HepG2 (cell line): Measurements from ENCODE around the gene METTL22. TPM values are rescaled to one million over a fixed set of nuclear protein-coding genes. Genes with fewer than 3 reads are reported as not detected.
A peak's percentile ranks its signal among the peaks of the same experiment; 100 is the strongest.

Experiments
- ATAC-seq: fragments of 200-7000 bp; cut with Tn5 transposase; 3 replicates; pipeline ENCODE4 v1.9.1; 2020; ENCODE audit warnings: mild to moderate bottlenecking, moderate library complexity
- BruUV-seq: library from RNA; stranded (reverse); fragments of 400-500 nt; replicated peaks from 2 replicates; lab custom pipeline; 2021; lab: Mats Ljungman, UMichigan
- CTCF ChIA-PET: fragments of 300-600 bp; formaldehyde crosslinking; extraction: SDS; loops from one replicate; lab custom pipeline; 2021; ENCODE audit warnings: low total read pairs, inconsistent platforms, low intra/inter-chr PET ratio; lab: Yijun Ruan, JAX
- POLR2A ChIA-PET: fragments of 350-600 bp; sonication (Branson Sonifier 250); formaldehyde crosslinking; loops from one replicate; lab custom pipeline; 2020; ENCODE audit warnings: antibody characterized with exemption, inconsistent platforms; lab: Yijun Ruan, JAX
- DNase-seq: peaks from one replicate; pipeline ENCODE4 v3.0.0-alpha.2; 2015; ENCODE audit warnings: low spot score
- FAIRE-seq: peaks from 3 replicates; lab custom pipeline; 2011; peaks lifted over from hg19 to GRCh38; lab: Jason Lieb, UNC
- H2AFZ ChIP-seq: one replicate; pipeline ENCODE4 v1.6.1; 2011; ENCODE audit warnings: low read length, inconsistent platforms
- H3K27ac ChIP-seq: fragments of 300-600 bp; 3 replicates; pipeline ENCODE4 v1.8.0; 2011; ENCODE audit warnings: mixed run types, mild to moderate bottlenecking, mixed read lengths, low read length, inconsistent platforms; ENCODE audit not compliant: insufficient read depth; ENCODE audit errors: extremely low read length
- H3K27me3 ChIP-seq, 2 experiments: fragments of 200-600 bp in 1 of 2; 2 replicates in 1 of 2; 3 replicates in 1 of 2; pipeline versions ENCODE4 v1.6.0 to v1.8.0; 2011; ENCODE audit warnings: low read length in 2 of 2, mild to moderate bottlenecking in 2 of 2, moderate library complexity in 2 of 2, inconsistent platforms in 1 of 2; ENCODE audit not compliant: insufficient read depth in 2 of 2, control insufficient read depth in 1 of 2
- H3K36me3 ChIP-seq, 2 experiments: fragments of 200-600 bp in 1 of 2; replicated peaks in 1 of 2; 2 replicates in 1 of 2; 3 replicates in 1 of 2; pipeline versions ENCODE4 v1.5.1 to v1.8.0; 2011; ENCODE audit warnings: low read length in 2 of 2, inconsistent platforms in 1 of 2; ENCODE audit not compliant: insufficient read depth in 2 of 2, control insufficient read depth in 1 of 2
- H3K4me1 ChIP-seq: 2 replicates; pipeline ENCODE4 v1.5.1; 2012; ENCODE audit warnings: low read length, inconsistent platforms; ENCODE audit not compliant: insufficient read depth
- H3K4me2 ChIP-seq: 2 replicates; pipeline ENCODE4 v1.6.0; 2011; ENCODE audit warnings: low read depth, low read length, inconsistent platforms
- H3K4me3 ChIP-seq, 3 experiments: fragments of 200-600 bp in 1 of 3; sonication (generic), shearing (Covaris generic) in 1 of 3; replicated peaks in 1 of 3; 2 replicates each; pipeline ENCODE4 v1.5.1; 2011 to 2016; ENCODE audit warnings: low read length in 3 of 3, inconsistent platforms in 2 of 3, low read depth in 2 of 3, mild to moderate bottlenecking in 2 of 3, control low read depth in 1 of 3, mixed read lengths in 1 of 3; ENCODE audit not compliant: insufficient read depth in 1 of 3
- H3K79me2 ChIP-seq: one replicate; pipeline ENCODE4 v1.6.1; 2011; ENCODE audit warnings: low read length, inconsistent platforms; ENCODE audit not compliant: insufficient read depth
- H3K9ac ChIP-seq: 2 replicates; pipeline ENCODE4 v1.6.0; 2011; ENCODE audit warnings: mild to moderate bottlenecking, low read depth, low read length, inconsistent platforms; ENCODE audit not compliant: insufficient read depth
- H3K9me3 ChIP-seq: 2 replicates; pipeline ENCODE4 v1.5.1; 2012; ENCODE audit warnings: mild to moderate bottlenecking, low read length
- H4K20me1 ChIP-seq: 2 replicates; pipeline ENCODE4 v1.6.0; 2011; ENCODE audit warnings: inconsistent platforms, mild to moderate bottlenecking, low read length, moderate library complexity; ENCODE audit not compliant: insufficient read depth
- DR1 ChIP-seq: sonication (generic); formaldehyde crosslinking; IDR thresholded peaks from 2 replicates; pipeline ENCODE4 v1.8.0; 2021; ENCODE audit warnings: mild to moderate bottlenecking, missing genetic modification reagents, inconsistent platforms
- ESRRA ChIP-seq: sonication (generic); formaldehyde crosslinking; IDR thresholded peaks from 2 replicates; pipeline ENCODE4 v1.5.1; 2020; ENCODE audit warnings: mild to moderate bottlenecking, low read depth, missing genetic modification reagents
- GFI1 ChIP-seq: sonication (generic); formaldehyde crosslinking; IDR thresholded peaks from 2 replicates; pipeline ENCODE4 v1.5.0; 2020; ENCODE audit warnings: missing genetic modification reagents, mild to moderate bottlenecking, borderline replicate concordance
- HHEX ChIP-seq: IDR thresholded peaks from 2 replicates; pipeline ENCODE4 v1.6.1; 2016; ENCODE audit warnings: control low read depth
- HMGXB4 ChIP-seq, 2 experiments: sonication (generic) in 1 of 2; formaldehyde crosslinking in 1 of 2; IDR thresholded peaks; 2 replicates each; pipeline versions ENCODE4 v1.4.0 to v1.6.1; 2018 to 2020; ENCODE audit warnings: missing genetic modification reagents in 2 of 2, borderline replicate concordance in 1 of 2, low read depth in 1 of 2, mild to moderate bottlenecking in 1 of 2, missing biosample characterization in 1 of 2
- RBAK ChIP-seq: sonication (generic); formaldehyde crosslinking; IDR thresholded peaks from 2 replicates; pipeline ENCODE4 v1.5.1; 2020; ENCODE audit warnings: mild to moderate bottlenecking, missing genetic modification reagents
- SATB2 ChIP-seq: sonication (generic); formaldehyde crosslinking; IDR thresholded peaks from 2 replicates; pipeline ENCODE4 v1.5.0; 2020; ENCODE audit warnings: missing genetic modification reagents
- ZFY ChIP-seq: sonication (generic); formaldehyde crosslinking; IDR thresholded peaks from 2 replicates; pipeline ENCODE4 v1.4.0; 2020; ENCODE audit warnings: missing genetic modification reagents
- ZNF234 ChIP-seq: sonication (generic); formaldehyde crosslinking; conservative IDR thresholded peaks from 2 replicates; pipeline ENCODE4 v1.5.1; 2020; ENCODE audit warnings: mild to moderate bottlenecking, missing genetic modification reagents
- ZNF276 ChIP-seq: sonication (generic); formaldehyde crosslinking; IDR thresholded peaks from 2 replicates; pipeline ENCODE4 v1.4.0; 2020; ENCODE audit warnings: mild to moderate bottlenecking, low read depth, missing genetic modification reagents
- ZNF33A ChIP-seq: sonication (generic); formaldehyde crosslinking; IDR thresholded peaks from 2 replicates; pipeline ENCODE4 v1.5.1; 2020; ENCODE audit warnings: missing genetic modification reagents, mild to moderate bottlenecking, moderate library complexity, borderline replicate concordance
- ZNF501 ChIP-seq: sonication (generic); formaldehyde crosslinking; IDR thresholded peaks from 2 replicates; pipeline ENCODE4 v1.5.1; 2020; ENCODE audit warnings: mild to moderate bottlenecking, moderate library complexity, missing genetic modification reagents
- ZNF616 ChIP-seq: sonication (generic); formaldehyde crosslinking; IDR thresholded peaks from 2 replicates; pipeline ENCODE4 v1.5.0; 2020; ENCODE audit warnings: low read depth, mild to moderate bottlenecking, missing genetic modification reagents
- ZNF781 ChIP-seq: sonication (generic); formaldehyde crosslinking; IDR thresholded peaks from 2 replicates; pipeline ENCODE4 v1.5.1; 2020; ENCODE audit warnings: borderline replicate concordance, mild to moderate bottlenecking, missing genetic modification reagents; ENCODE audit errors: not compliant biosample characterization
- WGBS: methylation state at CpG from one replicate; pipeline ENCODE4 v1.1.6; 2017; ENCODE audit warnings: low lambda C conversion rate; 5-methylcytosine and 5-hydroxymethylcytosine counted together
- in situ Hi-C: cut with HindIII; loops from 2 replicates; pipeline ENCODE4 v1.10.0; 2017; ENCODE audit warnings: low pct_unique_long_range_greater_than_20kb; ENCODE audit not compliant: extremely low pct_ligation_motif_present
- intact Hi-C: fragments of 100-400 bp; cut with micrococcal nuclease; formaldehyde crosslinking; loops from one replicate; pipeline ENCODE4 v1.10.0; 2022; ENCODE audit not compliant: unreplicated experiment
- polyA plus RNA-seq, 8 experiments: library from polyadenylated mRNA; depleted of rRNA in 3 of 8; stranded (reverse) in 7 of 8; unstranded in 1 of 8; fragments of >200 nt; fragmentation: Illumina TruSeq in 4 of 8; extraction: Trizol in 4 of 8; gene quantifications; 2 replicates each; pipeline versions ENCODE4 v1.2.1 to v1.2.3, GENCODE V29; 2011 to 2016; ENCODE audit warnings: low read depth in 4 of 8, missing spikeins in 1 of 8, mixed read lengths in 1 of 8; ENCODE audit not compliant: insufficient read depth in 1 of 8
- total RNA-seq, 5 experiments: library from RNA; depleted of rRNA; stranded (reverse); fragments of >200 nt; fragmentation: Illumina TruSeq; extraction: Trizol; gene quantifications; 2 replicates each; pipeline ENCODE4 v1.2.3, GENCODE V29; 2016; ENCODE audit warnings: low read depth in 1 of 5
- TF ChIP-seq, protein P1 (sequence below): sonication (generic); formaldehyde crosslinking; IDR thresholded peaks from 2 replicates; pipeline ENCODE4 v1.8.1; 2023; ENCODE audit warnings: mild to moderate bottlenecking, missing genetic modification reagents, borderline replicate concordance

METTL22 gene
- total and polyA plus RNA-seq, 2 of the 13 experiments (the other 11 are each of a cell fraction or from before 2014, with no cell fraction given) = 36.2 to 94.8 TPM

DNA sequence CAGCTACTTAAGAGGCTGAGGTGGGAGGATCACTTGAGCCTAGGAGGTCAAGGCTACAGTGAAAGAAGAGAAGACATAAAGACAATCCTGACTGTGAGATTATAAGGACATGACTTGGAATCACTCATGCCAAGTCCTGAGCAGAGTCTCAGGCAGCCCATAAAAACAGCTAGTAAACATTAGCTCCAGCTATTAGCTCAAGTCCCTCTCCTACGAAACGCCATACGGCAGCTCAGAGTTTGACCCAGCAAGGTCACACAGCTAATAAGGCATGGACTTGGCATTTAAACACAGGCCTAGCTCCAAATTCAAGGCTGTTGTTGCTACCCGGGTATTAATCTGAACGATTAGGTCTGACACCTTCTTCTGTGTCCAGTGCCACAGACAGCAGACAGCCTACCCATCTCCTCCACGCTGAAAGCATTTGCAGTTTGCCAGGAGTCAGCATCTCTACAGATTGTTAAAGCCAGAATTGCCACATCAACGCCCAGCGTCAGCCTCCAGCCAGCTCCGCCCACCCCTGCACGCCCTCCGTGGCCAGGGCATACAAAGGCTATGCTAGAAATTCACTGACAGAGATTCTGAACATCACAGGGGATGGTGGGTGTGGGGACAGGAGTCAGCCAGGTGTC lies 21.2 kb upstream of the METTL22 start:
- H4K20me1 ChIP-seq = no peaks in the 10 kb centered on the region
- H3K9ac ChIP-seq = no peak overlapping the region
- BruUV-seq = no TSS peak
- no peak overlapping the region for H3K4me3 ChIP-seq
- no peak overlapping the region for H2AFZ ChIP-seq
- DNase-seq (no peak), ATAC-seq (peak; percentile 88), FAIRE-seq (peak; percentile 48)
- H3K4me1 ChIP-seq = peaks cover 10% of the 10 kb centered on the region; the same call in 1 of the 2 replicates
- H3K36me3 ChIP-seq = no peaks in the 10 kb centered on the region
- H3K79me2 ChIP-seq = no peaks in the 10 kb centered on the region
- H3K27ac ChIP-seq = no peak overlapping the region
- POLR2A ChIA-PET = interaction anchor here (1.2 kb wide), 1 partner anchor 11 kb away, joined by 3 read pairs; no protein-coding TSS in a partner anchor
- WGBS = 2% methylated on average over 11 of the region's 11 CpGs
- CTCF ChIA-PET = no interaction called here
- in situ Hi-C loops (no loop called here), intact Hi-C loops (no loop called here)
- peaks cover 1 to 23% of the 10 kb centered on the region in 2 experiments; a peak in 1 of 5 replicates for H3K27me3 ChIP-seq
- H3K9me3 ChIP-seq = peaks cover 19% of the 10 kb centered on the region
- H3K4me2 ChIP-seq = peak overlapping the region; percentile 32; the same call in 1 of the 2 replicates
- TF ChIP-seq ZFY (CRISPR knock-in tag) (no peak), GFI1 (CRISPR knock-in tag) (no peak), ZNF501 (peak; percentile 53; the same call in 1 of the 2 replicates), ZNF33A (CRISPR knock-in tag) (no peak), DR1 (CRISPR knock-in tag) (no peak), ZNF234 (CRISPR knock-in tag) (no peak), SATB2 (CRISPR knock-in tag) (no peak), HMGXB4 (CRISPR knock-in tag; IDR thresholded peaks at IDR 0.05; ENCODE audit: borderline replicate concordance in 1 of 2, low read depth in 1 of 2) (no peak), ZNF276 (CRISPR knock-in tag) (no peak), ZNF781 (CRISPR knock-in tag) (no peak), HHEX (CRISPR knock-in tag) (no peak), ZNF616 (CRISPR knock-in tag) (no peak), RBAK (CRISPR knock-in tag) (no peak), ESRRA (0 out of 2 replicates have a peak, but pooled peaks have one; percentile 54)
- TF ChIP-seq, protein P1, sequence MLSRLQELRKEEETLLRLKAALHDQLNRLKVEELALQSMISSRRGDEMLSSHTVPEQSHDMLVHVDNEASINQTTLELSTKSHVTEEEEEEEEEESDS (CRISPR knock-in tag) = no peak
